Measurements from ENCODE around the gene SV2C. TPM values are rescaled to one million over a fixed set of nuclear protein-coding genes. Genes with fewer than 3 reads are reported as not detected.
A peak's percentile ranks its signal among the peaks of the same experiment; 100 is the strongest.
"Not testable (repeated sequence)": the region's sequence is repeated elsewhere in the genome, so short reads cannot be mapped to it uniquely, and the experiment has no call there.

Gene SV2C
- total RNA-seq (2013; cell fraction: nucleolus; rRNA removed): 0.24 and 0.40 TPM in 2 replicates
- total RNA-seq (2014; rRNA removed): 0.40 and 2.2 TPM in 2 replicates
- 0.94 and 0.97 TPM in 2 replicates for total RNA-seq (2014; rRNA removed; fragmentation: Illumina TruSeq; extraction: Trizol)
- 1.1 TPM in 2 replicates for total RNA-seq (2021)
- polyA plus RNA-seq (2011; ENCODE audit: low read depth): 0.03 TPM
- under 0.01 TPM in 1 of 2 replicates, not detected in the other for polyA plus RNA-seq (2011; rRNA removed)
- polyA plus RNA-seq (2011; cell fraction: cytosol; rRNA removed): not detected in 2 replicates
- polyA plus RNA-seq (2011; cell fraction: nucleus; rRNA removed): not detected in 2 replicates
- 0.03 TPM in 2 replicates for polyA plus RNA-seq (2012)
- 0.76 and 0.81 TPM in 2 replicates for polyA plus RNA-seq (2014; fragmentation: Illumina TruSeq; extraction: Trizol)
- polyA plus RNA-seq (2014; fragmentation: Nextera tagmentation; extraction: Ambion mirVana): under 1 TPM; 0.20 to 0.37 TPM
- 0.60 and 0.69 TPM in 2 replicates for polyA plus RNA-seq (2014; rRNA removed)
- 1 to 10 TPM in 1 of 2 experiments, under 1 TPM in 1; 0.56 to 1.0 TPM for polyA plus RNA-seq (2016; fragmentation: Nextera tagmentation; extraction: Ambion mirVana)
- polyA minus RNA-seq (2011; rRNA and poly(A)+ RNA removed): not detected in 2 replicates
- polyA minus RNA-seq (2011; cell fraction: cytosol; rRNA and poly(A)+ RNA removed): not detected in 2 replicates
- not detected in 2 replicates for polyA minus RNA-seq (2011; cell fraction: nucleus; rRNA and poly(A)+ RNA removed)
- Bru-seq, nascent RNA: percentile 8 among the genes with signal in this experiment
- percentile 5 among the genes with signal in this experiment for BruChase-seq, experiment 1, labeled RNA remaining after a 6-hour chase
- BruChase-seq, experiment 2, labeled RNA remaining after a 2-hour chase: percentile 7 among the genes with signal in this experiment
- long read RNA-seq, experiment 1: 0 reads
- long read RNA-seq, experiment 2: 0 reads

GRCh38 chr5:76082772-76083554, at the start of gene SV2C:
TSS of gene SV2C (plus strand) at chr5:76083383. CDS start at chr5:76131751, 48,368 bp downstream.
- CTCF ChIA-PET: no interaction called here
- SMC1A ChIA-PET (ENCODE audit: uncharacterized antibody, unreplicated experiment): no interaction called here
- ATAC-seq (peak; percentile 46), DNase-seq (ENCODE audit: low read depth, low spot score) (no peak), FAIRE-seq (no peak)
- Histone ChIP-seq H3K27ac (ENCODE audit: control insufficient read depth, insufficient read depth) (no peak within 1 kb of the TSS), H3K4me1 (ENCODE audit: control insufficient read depth, insufficient read depth, low read length) (peaks cover 8% of the 10 kb centered on the region; the same call in 1 of the 2 replicates), H2AFZ (ENCODE audit: control insufficient read depth, low read depth, low read length) (no peak within 1 kb of the TSS), H3K36me3 (ENCODE audit: control insufficient read depth in 2 of 2, insufficient read depth in 2 of 2, low read length in 1 of 2) (no peaks in the 10 kb centered on the region), H3K9ac (ENCODE audit: control insufficient read depth, insufficient read depth, low read length) (no peak within 1 kb of the TSS), H3K4me3 (peak within 1 kb of the TSS; percentile 21; the same call in 1 of the 2 replicates), H3K9me3 (replicated peaks; ENCODE audit: control insufficient read depth, insufficient read depth, low read length) (no peaks in the 10 kb centered on the region; the same call in 2 of the 3 replicates), H3K79me2 (ENCODE audit: control insufficient read depth, insufficient read depth, low read length) (no peaks in the 10 kb centered on the region), H4K20me1 (ENCODE audit: control insufficient read depth, insufficient read depth) (no peaks in the 10 kb centered on the region), H3K4me2 (ENCODE audit: control insufficient read depth, insufficient read depth) (peak within 1 kb of the TSS; percentile 73), H3K27me3 (replicated peaks in 1 of 2; ENCODE audit: control insufficient read depth in 2 of 2, insufficient read depth in 2 of 2, low read length in 1 of 2) (peaks cover 13 to 17% of the 10 kb centered on the region in 2 experiments; a peak in 3 of 4 replicates)
- in situ Hi-C loops (cut with MboI) (no loop called here), intact Hi-C loops (cut with micrococcal nuclease; ENCODE audit: unreplicated experiment) (no loop called here)
- RAD21 ChIA-PET (ENCODE audit: unreplicated experiment): no interaction called here
- BruUV-seq (replicated peaks): no TSS peak
- no peak for TF ChIP-seq PBX3 (IDR thresholded peaks at IDR 0.05; ENCODE audit: insufficient replicate concordance, low read depth, low read length)
- TF ChIP-seq HDAC6 (IDR thresholded peaks at IDR 0.05; ENCODE audit: unreplicated experiment): peak; percentile 97
- POLR2A ChIA-PET: no interaction called here
- 12% methylated on average over 38 of the region's 63 CpGs for WGBS (ENCODE audit: insufficient coverage, insufficient replicate concordance, low lambda C conversion rate, missing lambda C conversion rate)

GRCh38 chr5:76037736-76038151, 45.4 kb upstream of the SV2C start:
- RAD21 ChIA-PET (ENCODE audit: unreplicated experiment); H4K20me1 ChIP-seq (ENCODE audit: control insufficient read depth, insufficient read depth); H3K79me2 ChIP-seq (ENCODE audit: control insufficient read depth, insufficient read depth, low read length); FAIRE-seq; POLR2A ChIA-PET; H2AFZ ChIP-seq (ENCODE audit: control insufficient read depth, low read depth, low read length); in situ Hi-C loops (cut with MboI); intact Hi-C loops (cut with micrococcal nuclease; ENCODE audit: unreplicated experiment); SMC1A ChIA-PET (ENCODE audit: uncharacterized antibody, unreplicated experiment); H3K9ac ChIP-seq (ENCODE audit: control insufficient read depth, insufficient read depth, low read length); H3K36me3 ChIP-seq (ENCODE audit: control insufficient read depth in 2 of 2, insufficient read depth in 2 of 2, low read length in 1 of 2); CTCF ChIA-PET; H3K27ac ChIP-seq (ENCODE audit: control insufficient read depth, insufficient read depth); H3K27me3 ChIP-seq (replicated peaks in 1 of 2; ENCODE audit: control insufficient read depth in 2 of 2, insufficient read depth in 2 of 2, low read length in 1 of 2); BruUV-seq (replicated peaks); H3K9me3 ChIP-seq (replicated peaks; ENCODE audit: control insufficient read depth, insufficient read depth, low read length); ATAC-seq; DNase-seq (ENCODE audit: low read depth, low spot score); H3K4me1 ChIP-seq (ENCODE audit: control insufficient read depth, insufficient read depth, low read length); H3K4me2 ChIP-seq (ENCODE audit: control insufficient read depth, insufficient read depth); H3K4me3 ChIP-seq: not testable (repeated sequence)
- 63% methylated on average over 16 of the region's 18 CpGs for WGBS (ENCODE audit: insufficient coverage, insufficient replicate concordance, low lambda C conversion rate, missing lambda C conversion rate)
